WTC11 (cell line): Measurements from ENCODE around the gene SGTA. TPM values are rescaled to one million over a fixed set of nuclear protein-coding genes. Genes with fewer than 3 reads are reported as not detected.

ENCODE experiments used
- ATAC-seq: fragments of 200-7000 bp; cut with Tn5 transposase; 2 replicates; pipeline ENCODE4 v1.10.0; 2021; ENCODE audit warnings: mild to moderate bottlenecking, moderate library complexity
- CTCF ChIA-PET: fragments of 300-600 bp; sonication (Branson Sonifier 250); formaldehyde crosslinking; loops from one replicate; lab custom pipeline; 2021; ENCODE audit warnings: antibody characterized with exemption; lab: Charles Lee
- POLR2A ChIA-PET: fragments of 350-600 bp; sonication (Branson Sonifier 250); formaldehyde crosslinking; loops from one replicate; lab custom pipeline; 2021; ENCODE audit warnings: antibody characterized with exemption; lab: Charles Lee
- DNase-seq: peaks from one replicate; pipeline ENCODE4 v3.0.0; 2021; ENCODE audit warnings: low spot score
- H3K27ac Mint-ChIP-seq: 2 replicates; pipeline ENCODE4 v1.8.0; 2021; ENCODE audit warnings: mixed read lengths
- H3K27me3 Mint-ChIP-seq: 2 replicates; pipeline ENCODE4 v1.8.0; 2021; ENCODE audit warnings: low read depth, mild to moderate bottlenecking, moderate library complexity, mixed read lengths
- H3K36me3 Mint-ChIP-seq: 2 replicates; pipeline ENCODE4 v1.8.0; 2021; ENCODE audit warnings: mixed read lengths
- H3K4me1 Mint-ChIP-seq: 2 replicates; pipeline ENCODE4 v1.8.0; 2022; ENCODE audit warnings: mixed read lengths
- H3K4me3 Mint-ChIP-seq: 2 replicates; pipeline ENCODE4 v1.8.0; 2021; ENCODE audit warnings: mild to moderate bottlenecking, moderate library complexity, mixed read lengths
- H3K9me3 Mint-ChIP-seq: 2 replicates; pipeline ENCODE4 v1.8.0; 2021; ENCODE audit warnings: mixed read lengths
- E2F5 ChIP-seq: sonication (generic); formaldehyde crosslinking; IDR thresholded peaks from 2 replicates; pipeline ENCODE4 v1.8.1; 2022; ENCODE audit warnings: mild to moderate bottlenecking, moderate library complexity, missing genetic modification reagents
- HMGA2 ChIP-seq: fragments of 250-450 bp; sonication (Bioruptor Pico); IDR thresholded peaks from 2 replicates; pipeline ENCODE4 v1.4.0; 2021; ENCODE audit warnings: mild to moderate bottlenecking, moderate library complexity
- HMGXB4 ChIP-seq: sonication (generic); formaldehyde crosslinking; IDR thresholded peaks from 2 replicates; pipeline ENCODE4 v1.8.1; 2023; ENCODE audit warnings: mild to moderate bottlenecking, moderate library complexity, missing genetic modification reagents
- JUN ChIP-seq: sonication (generic); formaldehyde crosslinking; IDR thresholded peaks from 2 replicates; pipeline ENCODE4 v1.8.0; 2023; ENCODE audit warnings: mild to moderate bottlenecking, missing genetic modification reagents
- NFYB ChIP-seq: sonication (generic); formaldehyde crosslinking; conservative IDR thresholded peaks from 2 replicates; pipeline ENCODE4 v1.8.0; 2022; ENCODE audit warnings: low read depth, missing genetic modification reagents
- NR1H2 ChIP-seq: sonication (generic); formaldehyde crosslinking; IDR thresholded peaks from 2 replicates; pipeline ENCODE4 v1.9.0; 2021; ENCODE audit warnings: mild to moderate bottlenecking, moderate library complexity, missing genetic modification reagents
- PRRX2 ChIP-seq: fragments of 250-450 bp; sonication (Bioruptor Pico); IDR thresholded peaks from 2 replicates; pipeline ENCODE4 v1.8.0; 2021; ENCODE audit warnings: mild to moderate bottlenecking
- SOX15 ChIP-seq: fragments of 250-450 bp; sonication (Bioruptor Pico); IDR thresholded peaks from 2 replicates; pipeline ENCODE4 v1.9.0; 2021; ENCODE audit warnings: mild to moderate bottlenecking
- ZNF232 ChIP-seq: sonication (generic); formaldehyde crosslinking; IDR thresholded peaks from 2 replicates; pipeline ENCODE4 v1.8.0; 2022; ENCODE audit warnings: mild to moderate bottlenecking, missing genetic modification reagents
- ZNF317 ChIP-seq: sonication (generic); formaldehyde crosslinking; IDR thresholded peaks from 2 replicates; pipeline ENCODE4 v1.8.1; 2023; ENCODE audit warnings: low read depth, mild to moderate bottlenecking, moderate library complexity, missing genetic modification reagents, borderline replicate concordance
- ZNF423 ChIP-seq: fragments of 250-450 bp; sonication (Bioruptor Pico); IDR thresholded peaks from 2 replicates; pipeline ENCODE4 v2.1.2; 2022; ENCODE audit warnings: mild to moderate bottlenecking, moderate library complexity
- total RNA-seq: library from RNA; stranded (reverse); gene quantifications from 3 replicates; pipeline ENCODE4 v1.2.3, GENCODE V29; 2021
- TF ChIP-seq, protein P1 (sequence below): sonication (generic); formaldehyde crosslinking; conservative IDR thresholded peaks from 2 replicates; pipeline ENCODE4 v1.8.1; 2023; ENCODE audit warnings: mild to moderate bottlenecking, low read depth, missing genetic modification reagents, moderate library complexity
- TF ChIP-seq, protein P2 (sequence below): sonication (generic); formaldehyde crosslinking; IDR thresholded peaks from 2 replicates; pipeline ENCODE4 v1.8.0; 2022; ENCODE audit warnings: mild to moderate bottlenecking, missing genetic modification reagents
- TF ChIP-seq, protein P3 (sequence below): sonication (generic); formaldehyde crosslinking; IDR thresholded peaks from 2 replicates; pipeline ENCODE4 v1.8.1; 2022; ENCODE audit warnings: low read depth, mild to moderate bottlenecking, moderate library complexity, missing genetic modification reagents, borderline replicate concordance
- TF ChIP-seq, protein P4 (sequence below): sonication (generic); formaldehyde crosslinking; IDR thresholded peaks from 2 replicates; pipeline ENCODE4 v1.8.0; 2022; ENCODE audit warnings: missing genetic modification reagents
- TF ChIP-seq, protein P5 (sequence below): fragments of 250-450 bp; sonication (Bioruptor Pico); IDR thresholded peaks from 2 replicates; pipeline ENCODE4 v1.9.0; 2021; ENCODE audit warnings: moderate library complexity, mild to moderate bottlenecking, inconsistent platforms, borderline replicate concordance

SGTA gene
- total RNA-seq, 1 experiment from 2014 or later, result 91.2 TPM

GRCh38 chr19:2805261-2805900 is 22.3 kb upstream of the SGTA start:
- H3K4me3 Mint-ChIP-seq, result no peak overlapping the region
- H3K4me1 Mint-ChIP-seq, result no peaks in the 10 kb centered on the region
- TF ChIP-seq ZNF317 (CRISPR knock-in tag) (no peak), NFYB (no peak), JUN (no peak), E2F5 (CRISPR knock-in tag) (no peak), HMGA2 (no peak), ZNF232 (CRISPR knock-in tag) (no peak), SOX15 (CRISPR knock-in tag) (no peak), NR1H2 (CRISPR knock-in tag) (no peak), PRRX2 (no peak), ZNF423 (CRISPR knock-in tag) (no peak), HMGXB4 (CRISPR knock-in tag) (no peak)
- TF ChIP-seq, protein P1, sequence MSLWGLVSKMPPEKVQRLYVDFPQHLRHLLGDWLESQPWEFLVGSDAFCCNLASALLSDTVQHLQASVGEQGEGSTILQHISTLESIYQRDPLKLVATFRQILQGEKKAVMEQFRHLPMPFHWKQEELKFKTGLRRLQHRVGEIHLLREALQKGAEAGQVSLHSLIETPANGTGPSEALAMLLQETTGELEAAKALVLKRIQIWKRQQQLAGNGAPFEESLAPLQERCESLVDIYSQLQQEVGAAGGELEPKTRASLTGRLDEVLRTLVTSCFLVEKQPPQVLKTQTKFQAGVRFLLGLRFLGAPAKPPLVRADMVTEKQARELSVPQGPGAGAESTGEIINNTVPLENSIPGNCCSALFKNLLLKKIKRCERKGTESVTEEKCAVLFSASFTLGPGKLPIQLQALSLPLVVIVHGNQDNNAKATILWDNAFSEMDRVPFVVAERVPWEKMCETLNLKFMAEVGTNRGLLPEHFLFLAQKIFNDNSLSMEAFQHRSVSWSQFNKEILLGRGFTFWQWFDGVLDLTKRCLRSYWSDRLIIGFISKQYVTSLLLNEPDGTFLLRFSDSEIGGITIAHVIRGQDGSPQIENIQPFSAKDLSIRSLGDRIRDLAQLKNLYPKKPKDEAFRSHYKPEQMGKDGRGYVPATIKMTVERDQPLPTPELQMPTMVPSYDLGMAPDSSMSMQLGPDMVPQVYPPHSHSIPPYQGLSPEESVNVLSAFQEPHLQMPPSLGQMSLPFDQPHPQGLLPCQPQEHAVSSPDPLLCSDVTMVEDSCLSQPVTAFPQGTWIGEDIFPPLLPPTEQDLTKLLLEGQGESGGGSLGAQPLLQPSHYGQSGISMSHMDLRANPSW (CRISPR knock-in tag), result no peak
- TF ChIP-seq, protein P2, sequence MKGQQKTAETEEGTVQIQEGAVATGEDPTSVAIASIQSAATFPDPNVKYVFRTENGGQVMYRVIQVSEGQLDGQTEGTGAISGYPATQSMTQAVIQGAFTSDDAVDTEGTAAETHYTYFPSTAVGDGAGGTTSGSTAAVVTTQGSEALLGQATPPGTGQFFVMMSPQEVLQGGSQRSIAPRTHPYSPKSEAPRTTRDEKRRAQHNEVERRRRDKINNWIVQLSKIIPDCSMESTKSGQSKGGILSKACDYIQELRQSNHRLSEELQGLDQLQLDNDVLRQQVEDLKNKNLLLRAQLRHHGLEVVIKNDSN (CRISPR knock-in tag), result no peak
- TF ChIP-seq, protein P3, sequence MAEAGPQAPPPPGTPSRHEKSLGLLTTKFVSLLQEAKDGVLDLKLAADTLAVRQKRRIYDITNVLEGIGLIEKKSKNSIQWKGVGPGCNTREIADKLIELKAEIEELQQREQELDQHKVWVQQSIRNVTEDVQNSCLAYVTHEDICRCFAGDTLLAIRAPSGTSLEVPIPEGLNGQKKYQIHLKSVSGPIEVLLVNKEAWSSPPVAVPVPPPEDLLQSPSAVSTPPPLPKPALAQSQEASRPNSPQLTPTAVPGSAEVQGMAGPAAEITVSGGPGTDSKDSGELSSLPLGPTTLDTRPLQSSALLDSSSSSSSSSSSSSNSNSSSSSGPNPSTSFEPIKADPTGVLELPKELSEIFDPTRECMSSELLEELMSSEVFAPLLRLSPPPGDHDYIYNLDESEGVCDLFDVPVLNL (CRISPR knock-in tag), result no peak
- TF ChIP-seq, protein P4, sequence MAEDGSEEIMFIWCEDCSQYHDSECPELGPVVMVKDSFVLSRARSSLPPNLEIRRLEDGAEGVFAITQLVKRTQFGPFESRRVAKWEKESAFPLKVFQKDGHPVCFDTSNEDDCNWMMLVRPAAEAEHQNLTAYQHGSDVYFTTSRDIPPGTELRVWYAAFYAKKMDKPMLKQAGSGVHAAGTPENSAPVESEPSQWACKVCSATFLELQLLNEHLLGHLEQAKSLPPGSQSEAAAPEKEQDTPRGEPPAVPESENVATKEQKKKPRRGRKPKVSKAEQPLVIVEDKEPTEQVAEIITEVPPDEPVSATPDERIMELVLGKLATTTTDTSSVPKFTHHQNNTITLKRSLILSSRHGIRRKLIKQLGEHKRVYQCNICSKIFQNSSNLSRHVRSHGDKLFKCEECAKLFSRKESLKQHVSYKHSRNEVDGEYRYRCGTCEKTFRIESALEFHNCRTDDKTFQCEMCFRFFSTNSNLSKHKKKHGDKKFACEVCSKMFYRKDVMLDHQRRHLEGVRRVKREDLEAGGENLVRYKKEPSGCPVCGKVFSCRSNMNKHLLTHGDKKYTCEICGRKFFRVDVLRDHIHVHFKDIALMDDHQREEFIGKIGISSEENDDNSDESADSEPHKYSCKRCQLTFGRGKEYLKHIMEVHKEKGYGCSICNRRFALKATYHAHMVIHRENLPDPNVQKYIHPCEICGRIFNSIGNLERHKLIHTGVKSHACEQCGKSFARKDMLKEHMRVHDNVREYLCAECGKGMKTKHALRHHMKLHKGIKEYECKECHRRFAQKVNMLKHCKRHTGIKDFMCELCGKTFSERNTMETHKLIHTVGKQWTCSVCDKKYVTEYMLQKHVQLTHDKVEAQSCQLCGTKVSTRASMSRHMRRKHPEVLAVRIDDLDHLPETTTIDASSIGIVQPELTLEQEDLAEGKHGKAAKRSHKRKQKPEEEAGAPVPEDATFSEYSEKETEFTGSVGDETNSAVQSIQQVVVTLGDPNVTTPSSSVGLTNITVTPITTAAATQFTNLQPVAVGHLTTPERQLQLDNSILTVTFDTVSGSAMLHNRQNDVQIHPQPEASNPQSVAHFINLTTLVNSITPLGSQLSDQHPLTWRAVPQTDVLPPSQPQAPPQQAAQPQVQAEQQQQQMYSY (CRISPR knock-in tag), result no peak
- TF ChIP-seq, protein P5, sequence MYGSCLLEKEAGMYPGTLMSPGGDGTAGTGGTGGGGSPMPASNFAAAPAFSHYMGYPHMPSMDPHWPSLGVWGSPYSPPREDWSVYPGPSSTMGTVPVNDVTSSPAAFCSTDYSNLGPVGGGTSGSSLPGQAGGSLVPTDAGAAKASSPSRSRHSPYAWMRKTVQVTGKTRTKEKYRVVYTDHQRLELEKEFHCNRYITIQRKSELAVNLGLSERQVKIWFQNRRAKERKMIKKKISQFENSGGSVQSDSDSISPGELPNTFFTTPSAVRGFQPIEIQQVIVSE (CRISPR knock-in tag), result no peak
- H3K27ac Mint-ChIP-seq, result no peak overlapping the region
- DNase-seq, result no peak
- H3K36me3 Mint-ChIP-seq, result peaks cover 38% of the 10 kb centered on the region
- no peaks in the 10 kb centered on the region for H3K9me3 Mint-ChIP-seq
- ChIA-PET POLR2A (no interaction called here), CTCF (no interaction called here)
- no peaks in the 10 kb centered on the region for H3K27me3 Mint-ChIP-seq
- no peak for ATAC-seq
